ENCODE data around the gene ZNF484. TPM values are rescaled to one million over a fixed set of nuclear protein-coding genes. Genes with fewer than 3 reads are reported as not detected.
A peak's percentile ranks its signal among the peaks of the same experiment; 100 is the strongest.
"Not testable (repeated sequence)": the region's sequence is repeated elsewhere in the genome, so short reads cannot be mapped to it uniquely, and the experiment has no call there.

Gene ZNF484
- total and polyA plus RNA-seq, 2 donors (not counting 1 experiment from before 2014, with no cell fraction given) = 5.7 to 15.4 TPM

DNA sequence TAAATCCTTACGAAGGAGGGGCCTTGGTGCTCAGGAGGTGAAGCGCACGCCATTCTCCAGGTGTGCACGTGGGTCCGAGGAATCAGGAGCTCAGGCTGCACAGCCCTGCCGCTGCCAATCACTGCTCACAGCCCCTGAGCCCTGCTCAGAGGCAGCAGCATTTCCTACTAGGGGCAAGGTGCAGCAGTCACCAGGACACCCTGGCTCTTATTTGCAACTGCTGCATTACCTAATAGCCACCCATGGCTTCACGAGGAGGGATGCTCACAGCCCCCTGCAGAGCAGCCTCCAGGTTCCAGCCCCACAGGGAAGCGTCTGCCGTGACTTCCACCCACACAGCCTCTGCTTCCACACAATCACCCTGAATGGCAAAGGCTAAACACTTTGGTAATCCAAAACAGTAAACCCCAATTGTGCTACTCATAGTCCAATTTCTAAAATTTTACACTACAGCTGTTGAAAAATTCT is 81.5 kb downstream of the ZNF484 start:
- H3K27ac ChIP-seq (ENCODE audit: insufficient read depth, low read length); H3K4me3 ChIP-seq (replicated peaks in 1 of 4; ENCODE audit: control extremely low read depth in 1 of 4, insufficient read depth in 1 of 4, low read depth in 3 of 4, low read length in 4 of 4); H3K79me2 ChIP-seq (ENCODE audit: control insufficient read depth, insufficient read depth, low read length); H3K4me2 ChIP-seq (ENCODE audit: extremely low read depth, insufficient read depth, low read length); H2AFZ ChIP-seq (ENCODE audit: low read length); DNase-seq (ENCODE audit: low read depth in 2 of 2); H3K4me1 ChIP-seq (ENCODE audit: control insufficient read depth, extremely low read depth, insufficient read depth, low read length); H4K20me1 ChIP-seq (ENCODE audit: control insufficient read depth, extremely low read depth, insufficient read depth, low read length); H3K36me3 ChIP-seq (ENCODE audit: control insufficient read depth, insufficient read depth, low read length); H3K9me3 ChIP-seq (ENCODE audit: control insufficient read depth, insufficient read depth, low read depth, low read length); H3K9ac ChIP-seq (ENCODE audit: insufficient read depth, low read length): not testable (repeated sequence)
- peak; percentile 49 for TF ChIP-seq EZH2 (IDR thresholded peaks at IDR 0.05; ENCODE audit: low read length, missing control alignments)
- H3K27me3 ChIP-seq (ENCODE audit: control insufficient read depth, insufficient read depth, low read length) = peaks cover 28% of the 10 kb centered on the region

DNA sequence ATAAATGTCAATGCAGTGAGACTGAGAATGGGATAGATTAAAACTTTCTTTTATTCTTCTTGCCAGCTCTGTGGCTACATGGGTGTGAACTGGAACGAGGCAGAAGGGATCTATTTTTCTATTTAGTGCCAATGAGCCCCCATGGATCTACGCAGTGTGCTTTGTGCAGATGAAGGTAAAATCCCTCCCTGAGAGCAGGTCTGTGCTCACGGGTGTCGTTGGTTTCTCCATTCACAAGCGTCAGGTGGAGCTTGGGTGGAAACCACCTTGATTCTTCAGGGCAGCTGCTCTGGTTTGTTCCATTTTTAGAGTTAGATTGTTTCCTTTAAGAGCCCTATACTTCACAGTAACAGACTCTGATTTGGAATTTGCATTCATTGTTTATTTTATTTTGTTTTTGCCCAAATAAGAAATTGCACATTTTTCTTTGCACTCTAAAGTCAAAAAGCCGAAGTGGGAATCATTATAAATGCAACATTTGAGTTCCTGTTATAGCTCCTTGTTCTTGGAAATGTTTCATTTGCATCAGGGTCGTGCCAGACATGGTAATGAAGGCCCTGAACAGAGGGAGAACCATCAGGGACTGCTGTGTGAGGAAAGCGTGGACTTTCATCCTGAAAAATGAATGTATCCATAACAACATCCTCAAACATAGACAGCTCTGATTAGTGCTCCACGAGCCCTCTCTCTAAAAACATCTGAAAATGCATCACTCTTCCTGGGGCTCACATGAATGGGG is 82.1 kb downstream of the ZNF484 start:
- Histone ChIP-seq H2AFZ (ENCODE audit: low read length) (no peak overlapping the region), H3K4me1 (ENCODE audit: control insufficient read depth, extremely low read depth, insufficient read depth, low read length) (no peaks in the 10 kb centered on the region), H3K36me3 (ENCODE audit: control insufficient read depth, insufficient read depth, low read length) (no peaks in the 10 kb centered on the region), H4K20me1 (ENCODE audit: control insufficient read depth, extremely low read depth, insufficient read depth, low read length) (no peaks in the 10 kb centered on the region), H3K27ac (ENCODE audit: insufficient read depth, low read length) (no peak overlapping the region), H3K79me2 (ENCODE audit: control insufficient read depth, insufficient read depth, low read length) (no peaks in the 10 kb centered on the region), H3K9ac (ENCODE audit: insufficient read depth, low read length) (no peak overlapping the region), H3K4me2 (ENCODE audit: extremely low read depth, insufficient read depth, low read length) (no peak overlapping the region), H3K9me3 (ENCODE audit: control insufficient read depth, insufficient read depth, low read depth, low read length) (no peaks in the 10 kb centered on the region), H3K4me3 (replicated peaks in 1 of 4; ENCODE audit: control extremely low read depth in 1 of 4, insufficient read depth in 1 of 4, low read depth in 3 of 4, low read length in 4 of 4) (no peak overlapping the region), H3K27me3 (ENCODE audit: control insufficient read depth, insufficient read depth, low read length) (peaks cover 28% of the 10 kb centered on the region)
- no peak for DNase-seq (ENCODE audit: low read depth in 2 of 2)
- TF ChIP-seq, protein P1, sequence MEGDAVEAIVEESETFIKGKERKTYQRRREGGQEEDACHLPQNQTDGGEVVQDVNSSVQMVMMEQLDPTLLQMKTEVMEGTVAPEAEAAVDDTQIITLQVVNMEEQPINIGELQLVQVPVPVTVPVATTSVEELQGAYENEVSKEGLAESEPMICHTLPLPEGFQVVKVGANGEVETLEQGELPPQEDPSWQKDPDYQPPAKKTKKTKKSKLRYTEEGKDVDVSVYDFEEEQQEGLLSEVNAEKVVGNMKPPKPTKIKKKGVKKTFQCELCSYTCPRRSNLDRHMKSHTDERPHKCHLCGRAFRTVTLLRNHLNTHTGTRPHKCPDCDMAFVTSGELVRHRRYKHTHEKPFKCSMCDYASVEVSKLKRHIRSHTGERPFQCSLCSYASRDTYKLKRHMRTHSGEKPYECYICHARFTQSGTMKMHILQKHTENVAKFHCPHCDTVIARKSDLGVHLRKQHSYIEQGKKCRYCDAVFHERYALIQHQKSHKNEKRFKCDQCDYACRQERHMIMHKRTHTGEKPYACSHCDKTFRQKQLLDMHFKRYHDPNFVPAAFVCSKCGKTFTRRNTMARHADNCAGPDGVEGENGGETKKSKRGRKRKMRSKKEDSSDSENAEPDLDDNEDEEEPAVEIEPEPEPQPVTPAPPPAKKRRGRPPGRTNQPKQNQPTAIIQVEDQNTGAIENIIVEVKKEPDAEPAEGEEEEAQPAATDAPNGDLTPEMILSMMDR (conservative IDR thresholded peaks at IDR 0.05 in 1 of 2, IDR thresholded peaks at IDR 0.05 in 1 of 2; ENCODE audit: low read depth in 1 of 2, low read length in 2 of 2) = no peak
- TF ChIP-seq EZH2 (IDR thresholded peaks at IDR 0.05; ENCODE audit: low read length, missing control alignments) = no peak

Other genes with a start within 250 kb of the ZNF484 start
- gene IPPK, start 207.9 kb downstream of the ZNF484 start, total RNA-seq = 7.7 and 11.1 TPM in 2 replicates
- 16.4 and 18.5 TPM in 2 replicates for gene IPPK, start 207.9 kb downstream of the ZNF484 start, polyA plus RNA-seq
- 32.9 and 35.8 TPM in 2 replicates for gene BICD2, start 113.2 kb downstream of the ZNF484 start, total RNA-seq
- gene BICD2, start 113.2 kb downstream of the ZNF484 start, polyA plus RNA-seq = 9.1 and 10.6 TPM in 2 replicates
- under 0.01 TPM in 1 of 2 replicates, not detected in the other for gene FGD3, start 69.5 kb upstream of the ZNF484 start, total RNA-seq
- not detected in 2 replicates for gene FGD3, start 69.5 kb upstream of the ZNF484 start, polyA plus RNA-seq
- 2.8 and 4.6 TPM in 2 replicates for gene SUSD3, start 180.7 kb upstream of the ZNF484 start, total RNA-seq
- gene SUSD3, start 180.7 kb upstream of the ZNF484 start, polyA plus RNA-seq = 0.17 and 1.4 TPM in 2 replicates
- 72.7 and 91.0 TPM in 2 replicates for gene CARD19, start 218.2 kb upstream of the ZNF484 start, total RNA-seq
- gene CARD19, start 218.2 kb upstream of the ZNF484 start, polyA plus RNA-seq = 30.2 and 40.0 TPM in 2 replicates

Data from fibroblast of lung (primary cell).